Lung (tissue), 12 donors: ENCODE data around the gene PAPPA. TPM values are rescaled to one million over a fixed set of nuclear protein-coding genes. Genes with fewer than 3 reads are reported as not detected.

Source experiments
- ATAC-seq: fragments of 200-7000 bp; cut with Tn5 transposase; one replicate; pipeline ENCODE4 v1.9.1; 2020; ENCODE audit warnings: moderate number of reproducible peaks; ENCODE audit not compliant: insufficient read depth, low FRiP score
- DNase-seq, 3 donors: peaks; one replicate each; pipeline ENCODE4 v3.0.0-alpha.2; 2013 to 2017
- H3K27ac ChIP-seq, 2 donors: one replicate each; pipeline ENCODE4 v1.5.1; 2013; ENCODE audit warnings: mild to moderate bottlenecking in 2 of 2, moderate library complexity in 2 of 2, control low read depth in 1 of 2, inconsistent platforms in 1 of 2, low read depth in 1 of 2, low read length in 1 of 2
- H3K27me3 ChIP-seq, 3 donors: one replicate each; pipeline ENCODE4 v1.5.1; 2013; ENCODE audit warnings: low read length in 2 of 3; ENCODE audit not compliant: control insufficient read depth in 3 of 3, insufficient read depth in 3 of 3
- H3K36me3 ChIP-seq, 4 donors: one replicate each; pipeline ENCODE4 v1.5.1; 2013; ENCODE audit warnings: low read length in 4 of 4, mild to moderate bottlenecking in 1 of 4, moderate library complexity in 1 of 4; ENCODE audit not compliant: control insufficient read depth in 4 of 4, insufficient read depth in 4 of 4
- H3K4me1 ChIP-seq, 5 donors: one replicate each; pipeline ENCODE4 v1.5.1; 2013; ENCODE audit warnings: low read length in 5 of 5, mild to moderate bottlenecking in 2 of 5, moderate library complexity in 1 of 5; ENCODE audit not compliant: control insufficient read depth in 5 of 5, insufficient read depth in 5 of 5
- H3K4me3 ChIP-seq: one replicate; pipeline ENCODE4 v1.5.1; 2013; ENCODE audit warnings: mild to moderate bottlenecking, control low read depth, moderate library complexity
- H3K9ac ChIP-seq, 2 donors: one replicate each; pipeline ENCODE4 v1.5.1; 2013; ENCODE audit warnings: low read length in 2 of 2, control low read depth in 1 of 2; ENCODE audit not compliant: insufficient read depth in 1 of 2
- H3K9me3 ChIP-seq, 4 donors: one replicate each; pipeline ENCODE4 v1.5.1; 2013; ENCODE audit warnings: low read length in 3 of 4, mild to moderate bottlenecking in 1 of 4, moderate library complexity in 1 of 4; ENCODE audit not compliant: control insufficient read depth in 4 of 4, insufficient read depth in 3 of 4
- WGBS, 2 donors: extraction: QIAGEN DNeasy Blood & Tissue Kit; methylation state at CpG; one replicate each; pipeline ENCODE4 v1.1.7; 2013; 5-methylcytosine and 5-hydroxymethylcytosine counted together
- polyA plus RNA-seq, 2 donors: library from polyadenylated mRNA; stranded (reverse); fragments of 200-250 nt; gene quantifications; one replicate each; pipeline ENCODE4 v1.2.1, GENCODE V29; 2013
- total RNA-seq, 2 donors: library from RNA; depleted of rRNA in 1 of 2; stranded (reverse); fragments of >200 nt in 1 of 2; gene quantifications; one replicate each; pipeline ENCODE4 v1.2.1, GENCODE V29; 2014 to 2021
- TF ChIP-seq, protein P1 (sequence below): IDR thresholded peaks from 2 replicates; pipeline ENCODE4 v1.5.1; 2012; ENCODE audit warnings: mild to moderate bottlenecking; ENCODE audit errors: control extremely low read depth, extremely low read depth
- donor health status: control.
- donor health status: control.
- donor health status: Bipolar disorder and iron deficiency.
- donor health status: healthy.
- donor health status: DM: yes; HTN: yes; CAD: no.

PAPPA gene
- total and polyA plus RNA-seq, 4 donors, result 0.45 to 6.7 (median 3.6) TPM

DNA sequence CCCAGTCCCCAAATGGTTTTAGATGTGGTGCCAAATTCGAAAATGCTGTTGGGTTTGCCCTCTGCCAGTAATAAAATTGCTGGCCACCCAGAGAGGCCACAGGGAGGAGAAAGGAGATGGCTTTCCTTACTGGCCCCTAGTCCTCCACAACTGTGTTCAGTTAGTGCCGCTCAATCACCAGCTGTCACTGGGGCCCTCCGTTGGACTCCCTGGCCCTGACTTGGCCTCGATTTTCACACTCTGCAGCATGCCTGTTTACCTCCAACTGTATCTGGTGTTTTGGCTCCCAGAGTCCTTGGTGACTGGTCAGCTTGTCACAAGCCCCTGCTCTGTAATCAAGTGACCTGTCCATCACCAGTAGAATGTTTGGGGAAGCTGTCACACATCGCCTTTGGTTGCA lies 97.8 kb downstream of the PAPPA start:
- ATAC-seq, result no peak
- Histone ChIP-seq H3K4me1 (peaks cover 0 to 23% (median 0%) of the 10 kb centered on the region in 5 donors), H3K27ac (no peak overlapping the region), H3K9ac (no peak overlapping the region), H3K36me3 (no peaks in the 10 kb centered on the region), H3K4me3 (no peak overlapping the region), H3K9me3 (no peaks in the 10 kb centered on the region), H3K27me3 (no peaks in the 10 kb centered on the region)
- 33 to 39% methylated on average over 5 of the region's 5 CpGs for WGBS, 2 donors
- peak in 2 of 3 donors; percentile 33 to 62 for DNase-seq
- TF ChIP-seq, protein P1, sequence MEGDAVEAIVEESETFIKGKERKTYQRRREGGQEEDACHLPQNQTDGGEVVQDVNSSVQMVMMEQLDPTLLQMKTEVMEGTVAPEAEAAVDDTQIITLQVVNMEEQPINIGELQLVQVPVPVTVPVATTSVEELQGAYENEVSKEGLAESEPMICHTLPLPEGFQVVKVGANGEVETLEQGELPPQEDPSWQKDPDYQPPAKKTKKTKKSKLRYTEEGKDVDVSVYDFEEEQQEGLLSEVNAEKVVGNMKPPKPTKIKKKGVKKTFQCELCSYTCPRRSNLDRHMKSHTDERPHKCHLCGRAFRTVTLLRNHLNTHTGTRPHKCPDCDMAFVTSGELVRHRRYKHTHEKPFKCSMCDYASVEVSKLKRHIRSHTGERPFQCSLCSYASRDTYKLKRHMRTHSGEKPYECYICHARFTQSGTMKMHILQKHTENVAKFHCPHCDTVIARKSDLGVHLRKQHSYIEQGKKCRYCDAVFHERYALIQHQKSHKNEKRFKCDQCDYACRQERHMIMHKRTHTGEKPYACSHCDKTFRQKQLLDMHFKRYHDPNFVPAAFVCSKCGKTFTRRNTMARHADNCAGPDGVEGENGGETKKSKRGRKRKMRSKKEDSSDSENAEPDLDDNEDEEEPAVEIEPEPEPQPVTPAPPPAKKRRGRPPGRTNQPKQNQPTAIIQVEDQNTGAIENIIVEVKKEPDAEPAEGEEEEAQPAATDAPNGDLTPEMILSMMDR, result no peak

DNA sequence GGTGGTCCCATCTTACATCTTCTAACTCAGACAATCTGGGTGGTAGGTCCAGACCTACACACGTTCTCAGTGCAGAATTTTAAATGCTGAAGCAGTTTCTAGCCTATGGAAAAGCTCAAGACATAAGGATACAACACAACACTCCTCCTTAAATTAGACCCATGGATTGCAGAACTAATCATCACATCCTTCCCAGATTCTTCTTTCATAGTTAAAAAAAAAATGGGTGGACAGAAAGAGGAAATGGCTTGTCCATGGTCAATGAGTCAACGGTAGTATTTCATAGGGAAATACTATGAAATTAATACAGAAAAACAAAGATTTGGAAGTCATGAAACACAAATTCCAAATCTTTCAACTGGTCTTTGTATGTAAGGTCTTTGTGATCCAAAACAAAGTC lies 106.9 kb downstream of the PAPPA start:
- no peak for ATAC-seq
- TF ChIP-seq, protein P1, result no peak
- H3K36me3 ChIP-seq, result no peaks in the 10 kb centered on the region
- no peak overlapping the region for H3K27ac ChIP-seq
- 76% methylated on average over 2 of the region's 2 CpGs for WGBS, 2 donors
- no peak for DNase-seq
- H3K4me1 ChIP-seq, result no peaks in the 10 kb centered on the region
- H3K27me3 ChIP-seq, result peaks cover 0 to 4% (median 0%) of the 10 kb centered on the region in 3 donors
- no peak overlapping the region for H3K9ac ChIP-seq
- no peak overlapping the region for H3K4me3 ChIP-seq
- H3K9me3 ChIP-seq, result no peaks in the 10 kb centered on the region

DNA sequence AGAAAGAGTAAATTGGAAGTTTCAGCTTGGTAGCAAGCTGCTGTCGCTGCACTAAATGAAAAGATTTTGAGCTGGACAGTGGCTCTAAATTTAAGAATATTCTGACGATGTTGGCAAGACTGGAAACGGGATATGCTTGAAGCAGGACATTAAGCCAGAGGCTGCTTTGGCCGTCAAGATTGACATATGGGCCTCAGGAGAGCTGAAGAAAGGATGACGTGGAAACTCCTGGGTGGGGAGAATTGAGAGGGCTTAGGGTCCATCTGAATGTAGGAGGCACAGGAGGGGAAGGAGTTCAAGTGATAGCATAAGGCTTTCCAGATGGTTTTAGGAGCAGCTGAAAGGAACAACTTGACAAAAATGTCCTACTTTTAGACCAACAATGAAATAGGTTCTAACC lies 108.9 kb downstream of the PAPPA start:
- Histone ChIP-seq H3K9ac (no peak overlapping the region), H3K4me1 (no peaks in the 10 kb centered on the region), H3K27ac (no peak overlapping the region), H3K36me3 (peaks cover 0 to 4% (median 0%) of the 10 kb centered on the region in 4 donors), H3K27me3 (peaks cover 0 to 4% (median 0%) of the 10 kb centered on the region in 3 donors), H3K9me3 (no peaks in the 10 kb centered on the region), H3K4me3 (no peak overlapping the region)
- DNase-seq, result no peak
- WGBS, 2 donors, result 62 to 72% methylated on average over 5 of the region's 5 CpGs
- TF ChIP-seq, protein P1, result no peak
- no peak for ATAC-seq

DNA sequence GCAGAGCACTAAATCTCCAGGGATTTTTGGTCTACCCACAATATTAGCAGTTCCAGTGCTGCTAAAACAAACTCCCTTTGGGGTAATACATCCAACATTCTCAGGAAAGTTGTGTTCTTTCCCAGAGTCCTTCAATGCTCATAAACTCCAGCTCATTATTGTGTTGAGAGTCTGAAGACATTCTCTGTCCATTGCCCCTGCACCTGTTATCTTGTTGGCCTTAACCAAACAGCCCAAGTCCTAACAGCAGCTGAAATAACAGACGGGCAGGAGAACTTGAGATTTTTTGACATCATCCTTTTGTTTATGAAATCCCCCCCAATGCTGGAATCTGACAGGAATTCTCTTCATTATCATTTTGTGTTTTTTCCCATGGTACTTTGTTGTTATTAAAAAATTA lies 110.8 kb downstream of the PAPPA start:
- no peak overlapping the region for H3K4me3 ChIP-seq
- H3K4me1 ChIP-seq, result no peaks in the 10 kb centered on the region
- no peak for DNase-seq
- peaks cover 0 to 4% (median 0%) of the 10 kb centered on the region in 4 donors for H3K36me3 ChIP-seq
- TF ChIP-seq, protein P1, result no peak
- peaks cover 0 to 4% (median 0%) of the 10 kb centered on the region in 3 donors for H3K27me3 ChIP-seq
- 54 to 69% methylated on average over 1 of the region's 1 CpG for whole genome bisulfite sequencing, 2 donors
- no peaks in the 10 kb centered on the region for H3K9me3 ChIP-seq
- no peak overlapping the region for H3K9ac ChIP-seq
- ATAC-seq, result no peak
- no peak overlapping the region for H3K27ac ChIP-seq
